A673 (cell line): Measurements from ENCODE around the gene FAM118A.

Source experiments
- EZH2 ChIP-seq: fragments of 200-600 bp; sonication (generic); IDR thresholded peaks from 2 replicates; pipeline ENCODE4 v1.6.1; 2017; ENCODE audit warnings: borderline replicate concordance, low read depth, mild to moderate bottlenecking, mixed read lengths, antibody characterized with exemption, low read length; ENCODE audit not compliant: poor library complexity, severe bottlenecking
- TF ChIP-seq, protein P1 (sequence below): fragments of 300-800, 200-600 bp; sonication (generic); conservative IDR thresholded peaks from 2 replicates; pipeline ENCODE4 v1.5.1; 2017; ENCODE audit warnings: low read depth, mild to moderate bottlenecking, antibody characterized with exemption, low read length, moderate library complexity, mixed read lengths

DNA sequence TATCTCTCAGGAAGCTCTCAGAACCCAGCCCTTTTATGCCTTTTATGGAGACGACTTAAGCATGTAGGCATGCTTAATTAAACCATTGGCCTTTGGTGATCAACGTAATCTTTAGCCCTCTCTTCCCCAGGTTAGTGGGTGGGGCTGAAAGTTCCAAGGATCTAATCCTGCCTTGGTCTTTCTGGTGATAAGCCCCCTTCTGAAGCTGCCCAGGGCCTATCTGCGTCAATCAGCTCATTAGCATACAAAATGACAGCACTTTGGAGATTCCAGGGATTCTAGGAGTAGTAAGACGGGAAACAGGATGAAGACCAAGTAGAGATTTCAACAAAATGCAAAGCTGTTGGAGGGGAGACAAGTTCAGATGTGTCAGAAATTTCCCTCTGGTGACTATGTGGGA is 3.1 kb downstream of the FAM118A start:
- TF ChIP-seq, protein P1, sequence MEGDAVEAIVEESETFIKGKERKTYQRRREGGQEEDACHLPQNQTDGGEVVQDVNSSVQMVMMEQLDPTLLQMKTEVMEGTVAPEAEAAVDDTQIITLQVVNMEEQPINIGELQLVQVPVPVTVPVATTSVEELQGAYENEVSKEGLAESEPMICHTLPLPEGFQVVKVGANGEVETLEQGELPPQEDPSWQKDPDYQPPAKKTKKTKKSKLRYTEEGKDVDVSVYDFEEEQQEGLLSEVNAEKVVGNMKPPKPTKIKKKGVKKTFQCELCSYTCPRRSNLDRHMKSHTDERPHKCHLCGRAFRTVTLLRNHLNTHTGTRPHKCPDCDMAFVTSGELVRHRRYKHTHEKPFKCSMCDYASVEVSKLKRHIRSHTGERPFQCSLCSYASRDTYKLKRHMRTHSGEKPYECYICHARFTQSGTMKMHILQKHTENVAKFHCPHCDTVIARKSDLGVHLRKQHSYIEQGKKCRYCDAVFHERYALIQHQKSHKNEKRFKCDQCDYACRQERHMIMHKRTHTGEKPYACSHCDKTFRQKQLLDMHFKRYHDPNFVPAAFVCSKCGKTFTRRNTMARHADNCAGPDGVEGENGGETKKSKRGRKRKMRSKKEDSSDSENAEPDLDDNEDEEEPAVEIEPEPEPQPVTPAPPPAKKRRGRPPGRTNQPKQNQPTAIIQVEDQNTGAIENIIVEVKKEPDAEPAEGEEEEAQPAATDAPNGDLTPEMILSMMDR, result no peak
- TF ChIP-seq EZH2, result no peak
